K562 (cell line): ENCODE measurements around the gene LRRC51. TPM values are rescaled to one million over a fixed set of nuclear protein-coding genes. Genes with fewer than 3 reads are reported as not detected.

Source experiments
- CC2D1A ChIP-seq: fragments of 450-650 bp; IDR thresholded peaks from 2 replicates; pipeline ENCODE4 v1.6.1; 2017; ENCODE audit warnings: mild to moderate bottlenecking
- CCNT2 ChIP-seq: IDR thresholded peaks from 2 replicates; pipeline ENCODE4 v1.6.1; 2011; ENCODE audit warnings: borderline replicate concordance, low read depth, mild to moderate bottlenecking, moderate library complexity, mixed read lengths, low read length; ENCODE audit not compliant: insufficient read length; ENCODE audit errors: extremely low read depth
- COPS2 ChIP-seq: fragments of 450-650 bp; conservative IDR thresholded peaks from 2 replicates; pipeline ENCODE4 v1.6.1; 2016; ENCODE audit warnings: mild to moderate bottlenecking, moderate library complexity
- ELF2 ChIP-seq: fragments of 250-450 bp; sonication (Bioruptor Pico); IDR thresholded peaks from 2 replicates; pipeline ENCODE4 v1.5.0; 2021; ENCODE audit warnings: mild to moderate bottlenecking
- FOXJ2 ChIP-seq: fragments of 200-800 bp; sonication (Bioruptor generic); IDR thresholded peaks from 2 replicates; pipeline ENCODE4 v1.6.1; 2016; ENCODE audit warnings: missing genetic modification characterization, missing compliant biosample characterization
- NR2C2 ChIP-seq, 2 experiments: fragments of 200-800 bp in 1 of 2; sonication (Bioruptor generic) in 1 of 2; sonication (generic) in 1 of 2; formaldehyde crosslinking in 1 of 2; IDR thresholded peaks; 2 replicates each; pipeline versions ENCODE4 v1.6.1 to v1.8.0; 2016 to 2022; ENCODE audit warnings: mild to moderate bottlenecking in 1 of 2, missing compliant biosample characterization in 1 of 2, missing genetic modification characterization in 1 of 2, missing genetic modification reagents in 1 of 2
- SIRT6 ChIP-seq: IDR thresholded peaks from one replicate; pipeline ENCODE4 v1.6.1; 2012; ENCODE audit warnings: low read depth, mild to moderate bottlenecking, control low read depth, inconsistent platforms, low read length, moderate library complexity
- SMAD3 ChIP-seq: fragments of 450-650 bp; formaldehyde crosslinking; conservative IDR thresholded peaks from 2 replicates; pipeline ENCODE4 v1.4.0; 2020; ENCODE audit warnings: mild to moderate bottlenecking
- SREBF1 ChIP-seq: fragments of 150-350 bp; IDR thresholded peaks from 2 replicates; pipeline ENCODE4 v1.6.1; 2014; ENCODE audit warnings: antibody characterized with exemption, low read depth, low read length, borderline replicate concordance
- U2AF1 ChIP-seq: fragments of 200-400 bp; formaldehyde crosslinking; optimal IDR thresholded peaks from 2 replicates; pipeline ENCODE3; 2017; ENCODE audit warnings: mild to moderate bottlenecking, low read depth, low read length, moderate library complexity
- ZNF12 ChIP-seq: sonication (generic); formaldehyde crosslinking; IDR thresholded peaks from 2 replicates; pipeline ENCODE4 v1.4.0; 2020; ENCODE audit warnings: mild to moderate bottlenecking, missing genetic modification reagents
- ZNF41 ChIP-seq: fragments of 250-450 bp; sonication (Bioruptor Pico); conservative IDR thresholded peaks from 2 replicates; pipeline ENCODE4 v1.4.0; 2020; ENCODE audit warnings: mild to moderate bottlenecking
- ZNF589 ChIP-seq: fragments of 200-800 bp; sonication (Bioruptor generic); IDR thresholded peaks from 2 replicates; pipeline ENCODE4 v1.6.1; 2016; ENCODE audit warnings: low read depth, missing genetic modification characterization, missing compliant biosample characterization
- ZNF766 ChIP-seq: fragments of 200-800 bp; sonication (Bioruptor generic); conservative IDR thresholded peaks from 2 replicates; pipeline ENCODE4 v1.6.1; 2016; ENCODE audit warnings: missing genetic modification characterization, missing compliant biosample characterization
- polyA plus RNA-seq, 8 experiments: library from polyadenylated mRNA; depleted of rRNA in 4 of 8; stranded (reverse) in 5 of 8; unstranded in 3 of 8; fragments of >200 nt; fragmentation: Nextera tagmentation in 2 of 8; fragmentation: Illumina TruSeq in 1 of 8; extraction: Ambion mirVana in 2 of 8; extraction: Trizol in 1 of 8; gene quantifications; 2 replicates each; pipeline versions ENCODE4 v1.2.1 to v1.2.3, GENCODE V29; 2011 to 2014; ENCODE audit warnings: inconsistent platforms in 1 of 8, missing spikeins in 1 of 8
- total RNA-seq, 7 experiments: library from RNA; depleted of rRNA in 6 of 7; stranded (reverse); fragments of >200 nt in 6 of 7; fragmentation: Illumina TruSeq in 2 of 7; extraction: Trizol in 2 of 7; gene quantifications; 2 replicates each; pipeline versions ENCODE4 v1.2.1 to v1.2.3, GENCODE V29; 2011 to 2021; ENCODE audit warnings: low replicate concordance in 1 of 7
- TF ChIP-seq, protein P1 (sequence below), 2 experiments: fragments of 450-650 bp in 1 of 2; sonication (generic) in 1 of 2; formaldehyde crosslinking in 1 of 2; IDR thresholded peaks in 1 of 2; conservative IDR thresholded peaks in 1 of 2; 2 replicates each; pipeline versions ENCODE4 v1.6.1 to v1.8.1; 2016 to 2023; ENCODE audit warnings: mild to moderate bottlenecking in 2 of 2, moderate library complexity in 2 of 2, inconsistent platforms in 1 of 2, missing genetic modification reagents in 1 of 2
- TF ChIP-seq, protein P2 (sequence below): fragments of 250-450 bp; sonication (Bioruptor Pico); IDR thresholded peaks from 2 replicates; pipeline ENCODE4 v1.4.0; 2020; ENCODE audit warnings: mild to moderate bottlenecking, moderate library complexity
- TF ChIP-seq, protein P3 (sequence below): sonication (generic); formaldehyde crosslinking; IDR thresholded peaks from 2 replicates; pipeline ENCODE4 v1.8.1; 2023; ENCODE audit warnings: mild to moderate bottlenecking, missing genetic modification reagents
- TF ChIP-seq, protein P4 (sequence below): fragments of 250-450 bp; sonication (Bioruptor Pico); IDR thresholded peaks from 2 replicates; pipeline ENCODE4 v1.5.0; 2021

LRRC51 gene
- total and polyA plus RNA-seq, 9 of the 15 experiments (the other 6 are each of a cell fraction or from before 2014, with no cell fraction given), result 4.7 to 10.6 (median 5.6) TPM

DNA sequence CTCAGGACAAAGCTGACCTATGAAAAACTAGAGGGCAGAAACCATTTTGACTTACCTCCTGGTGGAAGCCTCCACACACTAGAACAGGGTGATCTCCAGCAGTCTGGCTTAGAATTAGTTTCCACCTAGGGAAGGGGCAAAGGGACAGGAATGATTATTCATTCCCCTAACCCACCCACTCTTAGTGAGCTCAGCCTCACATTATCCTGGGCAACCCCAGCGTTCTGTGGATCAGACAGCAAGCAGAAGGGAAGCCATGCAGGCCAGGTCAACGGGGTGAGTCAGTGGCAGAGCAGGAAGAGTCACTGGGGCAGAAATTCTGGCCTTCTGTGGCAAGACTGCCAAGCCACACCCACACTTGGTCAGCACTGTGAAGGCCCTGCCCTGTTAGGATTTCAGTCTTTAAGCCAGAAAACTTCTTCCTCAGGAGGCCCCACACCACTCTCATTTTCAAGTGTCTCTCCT is 10.8 kb upstream of the LRRC51 start (continued):
- TF ChIP-seq, protein P1, sequence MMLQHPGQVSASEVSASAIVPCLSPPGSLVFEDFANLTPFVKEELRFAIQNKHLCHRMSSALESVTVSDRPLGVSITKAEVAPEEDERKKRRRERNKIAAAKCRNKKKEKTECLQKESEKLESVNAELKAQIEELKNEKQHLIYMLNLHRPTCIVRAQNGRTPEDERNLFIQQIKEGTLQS (IDR thresholded peaks at IDR 0.05), result peak; percentile 38
- TF ChIP-seq, protein P1 (CRISPR knock-in tag; conservative IDR thresholded peaks at IDR 0.05), result no peak
- TF ChIP-seq ZNF12 (CRISPR knock-in tag), result no peak
- TF ChIP-seq FOXJ2 (tag), result 0 out of 2 replicates have a peak, but pooled peaks have one; percentile 15
- TF ChIP-seq SMAD3 (CRISPR knock-in tag), result 0 out of 2 replicates have a peak, but pooled peaks have one; percentile 15
- no peak for TF ChIP-seq SREBF1
- peak; percentile 91 for TF ChIP-seq ZNF589 (CRISPR knock-in tag)
- TF ChIP-seq SIRT6, result no peak
- no peak for TF ChIP-seq CC2D1A
- peak; percentile 77 for TF ChIP-seq ZNF766
- TF ChIP-seq, protein P2, sequence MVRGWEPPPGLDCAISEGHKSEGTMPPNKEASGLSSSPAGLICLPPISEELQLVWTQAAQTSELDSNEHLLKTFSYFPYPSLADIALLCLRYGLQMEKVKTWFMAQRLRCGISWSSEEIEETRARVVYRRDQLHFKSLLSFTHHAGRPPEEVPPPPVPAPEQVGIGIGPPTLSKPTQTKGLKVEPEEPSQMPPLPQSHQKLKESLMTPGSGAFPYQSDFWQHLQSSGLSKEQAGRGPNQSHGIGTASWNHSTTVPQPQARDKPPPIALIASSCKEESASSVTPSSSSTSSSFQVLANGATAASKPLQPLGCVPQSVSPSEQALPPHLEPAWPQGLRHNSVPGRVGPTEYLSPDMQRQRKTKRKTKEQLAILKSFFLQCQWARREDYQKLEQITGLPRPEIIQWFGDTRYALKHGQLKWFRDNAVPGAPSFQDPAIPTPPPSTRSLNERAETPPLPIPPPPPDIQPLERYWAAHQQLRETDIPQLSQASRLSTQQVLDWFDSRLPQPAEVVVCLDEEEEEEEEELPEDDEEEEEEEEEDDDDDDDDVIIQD (CRISPR knock-in tag), result no peak
- no peak for TF ChIP-seq COPS2
- TF ChIP-seq, protein P3, sequence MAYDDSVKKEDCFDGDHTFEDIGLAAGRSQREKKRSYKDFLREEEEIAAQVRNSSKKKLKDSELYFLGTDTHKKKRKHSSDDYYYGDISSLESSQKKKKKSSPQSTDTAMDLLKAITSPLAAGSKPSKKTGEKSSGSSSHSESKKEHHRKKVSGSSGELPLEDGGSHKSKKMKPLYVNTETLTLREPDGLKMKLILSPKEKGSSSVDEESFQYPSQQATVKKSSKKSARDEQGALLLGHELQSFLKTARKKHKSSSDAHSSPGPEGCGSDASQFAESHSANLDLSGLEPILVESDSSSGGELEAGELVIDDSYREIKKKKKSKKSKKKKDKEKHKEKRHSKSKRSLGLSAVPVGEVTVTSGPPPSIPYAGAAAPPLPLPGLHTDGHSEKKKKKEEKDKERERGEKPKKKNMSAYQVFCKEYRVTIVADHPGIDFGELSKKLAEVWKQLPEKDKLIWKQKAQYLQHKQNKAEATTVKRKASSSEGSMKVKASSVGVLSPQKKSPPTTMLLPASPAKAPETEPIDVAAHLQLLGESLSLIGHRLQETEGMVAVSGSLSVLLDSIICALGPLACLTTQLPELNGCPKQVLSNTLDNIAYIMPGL (CRISPR knock-in tag), result no peak
- TF ChIP-seq, protein P4, sequence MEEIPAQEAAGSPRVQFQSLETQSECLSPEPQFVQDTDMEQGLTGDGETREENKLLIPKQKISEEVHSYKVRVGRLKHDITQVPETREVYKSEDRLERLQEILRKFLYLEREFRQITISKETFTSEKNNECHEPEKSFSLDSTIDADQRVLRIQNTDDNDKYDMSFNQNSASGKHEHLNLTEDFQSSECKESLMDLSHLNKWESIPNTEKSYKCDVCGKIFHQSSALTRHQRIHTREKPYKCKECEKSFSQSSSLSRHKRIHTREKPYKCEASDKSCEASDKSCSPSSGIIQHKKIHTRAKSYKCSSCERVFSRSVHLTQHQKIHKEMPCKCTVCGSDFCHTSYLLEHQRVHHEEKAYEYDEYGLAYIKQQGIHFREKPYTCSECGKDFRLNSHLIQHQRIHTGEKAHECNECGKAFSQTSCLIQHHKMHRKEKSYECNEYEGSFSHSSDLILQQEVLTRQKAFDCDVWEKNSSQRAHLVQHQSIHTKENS (CRISPR knock-in tag), result no peak
- no peak for TF ChIP-seq CCNT2
- TF ChIP-seq ELF2 (CRISPR knock-in tag), result no peak
- no peak for TF ChIP-seq U2AF1
- TF ChIP-seq NR2C2 (CRISPR knock-in tag; IDR thresholded peaks at IDR 0.05), result no peak
- TF ChIP-seq NR2C2 (tag; IDR thresholded peaks at IDR 0.05), result peak; percentile 87
- TF ChIP-seq ZNF41 (CRISPR knock-in tag), result peak; percentile 67; the same call in 1 of the 2 replicates
